Lower lobe of right lung (tissue), 2 donors: ENCODE data around the gene IKZF2. TPM values are rescaled to one million over a fixed set of nuclear protein-coding genes. Genes with fewer than 3 reads are reported as not detected.

Source experiments
- ATAC-seq, 2 donors: fragments of 200-7000 bp; cut with Tn5 transposase; one replicate each; pipeline ENCODE4 v1.9.1; 2020 to 2022; ENCODE audit warnings: mild to moderate bottlenecking in 2 of 2, moderate library complexity in 2 of 2
- DNase-seq: peaks from one replicate; pipeline ENCODE4 v3.0.0-alpha.2; 2020
- H3K27ac ChIP-seq: fragments of 200-600 bp; one replicate; pipeline ENCODE4 v1.8.0; 2022
- H3K27me3 ChIP-seq: fragments of 200-600 bp; one replicate; pipeline ENCODE4 v1.8.0; 2022; ENCODE audit warnings: low read depth
- H3K36me3 ChIP-seq: fragments of 200-600 bp; one replicate; pipeline ENCODE4 v1.8.0; 2022; ENCODE audit warnings: mild to moderate bottlenecking
- H3K4me1 ChIP-seq: fragments of 200-600 bp; one replicate; pipeline ENCODE4 v1.8.0; 2022
- H3K4me3 ChIP-seq: fragments of 200-600 bp; one replicate; pipeline ENCODE4 v1.8.0; 2022; ENCODE audit warnings: mild to moderate bottlenecking
- H3K9me3 ChIP-seq: fragments of 200-600 bp; one replicate; pipeline ENCODE4 v1.8.0; 2022
- CTCF ChIP-seq: fragments of 200-600 bp; IDR thresholded peaks from one replicate; pipeline ENCODE4 v1.8.0; 2022; ENCODE audit warnings: antibody characterized with exemption, mild to moderate bottlenecking
- intact Hi-C: fragments of 100-400 bp; cut with DNase I; formaldehyde crosslinking; loops from one replicate; pipeline ENCODE4 v1.11.0; 2022
- total RNA-seq: library from RNA; stranded (reverse); fragmentation: NEBNext Ultra II Directional; extraction: Animal tissue kit (Norgen Biotek cat#: 25700); gene quantifications from one replicate; pipeline ENCODE4 v1.2.1, GENCODE V29; 2021
- donor health status: DM: no; HTN: yes; CAD: no; lungs with severe emphysema.

Gene IKZF2
- total RNA-seq, 1 donor from 2014 or later: 16.5 TPM

DNA sequence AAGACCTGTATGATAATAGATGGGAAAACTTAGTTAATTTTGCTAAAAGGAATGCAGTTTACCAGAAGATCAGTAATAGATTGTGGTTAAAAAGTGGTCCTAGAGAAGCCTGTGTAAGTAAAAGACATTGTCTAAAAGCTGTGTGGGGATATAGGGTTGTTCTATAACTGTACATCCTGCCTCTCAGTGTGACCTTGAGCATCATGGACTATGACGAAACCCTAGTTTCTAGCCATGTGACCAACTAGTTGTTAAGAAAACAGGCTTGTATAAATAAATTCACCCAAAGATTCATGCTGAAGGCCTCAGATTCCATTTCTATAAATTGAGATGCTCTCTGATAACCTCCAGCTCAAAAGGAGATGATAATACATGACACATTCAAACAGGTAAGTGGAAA lies 160.7 kb downstream of the IKZF2 start:
- H3K4me3 ChIP-seq: no peak overlapping the region
- TF ChIP-seq CTCF: no peak
- no peaks in the 10 kb centered on the region for H3K27me3 ChIP-seq
- no peaks in the 10 kb centered on the region for H3K4me1 ChIP-seq
- no peaks in the 10 kb centered on the region for H3K36me3 ChIP-seq
- no peak for ATAC-seq
- no peak overlapping the region for H3K27ac ChIP-seq
- H3K9me3 ChIP-seq: no peaks in the 10 kb centered on the region
- no peak for DNase-seq
- intact Hi-C loops: no loop called here

GRCh38 chr2:212987492-212987891 lies 163.9 kb downstream of the IKZF2 start:
- intact Hi-C loops: no loop called here
- H3K36me3 ChIP-seq: no peaks in the 10 kb centered on the region
- DNase-seq (no peak), ATAC-seq (no peak)
- no peaks in the 10 kb centered on the region for H3K9me3 ChIP-seq
- H3K27ac ChIP-seq: no peak overlapping the region
- no peaks in the 10 kb centered on the region for H3K27me3 ChIP-seq
- no peak for TF ChIP-seq CTCF
- no peak overlapping the region for H3K4me3 ChIP-seq
- H3K4me1 ChIP-seq: no peaks in the 10 kb centered on the region

DNA sequence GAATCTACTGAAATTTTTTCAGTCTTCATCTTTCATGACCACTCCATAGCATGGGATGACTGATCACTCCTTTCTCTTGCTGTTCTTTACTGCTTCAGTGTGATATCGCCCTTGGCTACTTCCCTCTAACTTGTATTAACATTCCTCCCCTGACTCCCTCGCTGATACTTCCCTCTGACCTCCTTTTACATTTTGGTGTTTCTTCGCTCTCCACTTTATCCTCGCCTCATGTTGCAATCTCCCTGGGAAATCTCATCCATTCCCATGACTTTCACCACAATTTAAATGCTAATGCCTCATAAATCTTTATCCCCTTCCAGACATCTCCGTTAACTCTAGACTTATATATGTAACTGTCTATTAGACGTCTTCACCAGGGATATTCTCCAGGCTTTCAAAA lies 167.3 kb downstream of the IKZF2 start:
- Histone ChIP-seq H3K27me3 (no peaks in the 10 kb centered on the region), H3K9me3 (no peaks in the 10 kb centered on the region), H3K27ac (no peak overlapping the region), H3K4me3 (no peak overlapping the region), H3K36me3 (no peaks in the 10 kb centered on the region), H3K4me1 (no peaks in the 10 kb centered on the region)
- DNase-seq (no peak), ATAC-seq (no peak)
- TF ChIP-seq CTCF: no peak
- intact Hi-C loops: no loop called here

DNA sequence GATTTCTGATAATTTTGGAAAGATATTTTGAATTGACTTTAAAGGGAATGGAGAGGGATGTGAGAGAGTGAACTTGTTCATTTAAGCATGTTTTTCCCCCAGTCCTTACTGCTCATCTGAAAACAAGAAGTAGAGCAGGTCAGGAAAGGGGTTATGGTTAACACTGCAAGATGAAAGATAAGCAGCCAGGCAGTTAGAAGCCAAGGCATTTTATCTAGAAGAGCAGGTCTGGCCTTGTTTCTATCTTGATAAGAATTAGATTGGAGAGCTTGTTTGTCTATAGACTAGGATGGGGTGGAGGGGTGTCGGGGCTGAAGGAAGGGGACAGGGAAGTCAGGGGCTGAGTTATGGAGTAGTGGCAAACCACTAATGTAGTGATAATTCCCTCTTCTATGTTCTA lies 171.6 kb downstream of the IKZF2 start:
- no peak for ATAC-seq

GRCh38 chr2:212979046-212979612 lies 172.3 kb downstream of the IKZF2 start:
- no peaks in the 10 kb centered on the region for H3K4me1 ChIP-seq
- no peaks in the 10 kb centered on the region for H3K9me3 ChIP-seq
- H3K4me3 ChIP-seq: no peak overlapping the region
- H3K36me3 ChIP-seq: no peaks in the 10 kb centered on the region
- intact Hi-C loops: no loop called here
- H3K27me3 ChIP-seq: no peaks in the 10 kb centered on the region
- H3K27ac ChIP-seq: no peak overlapping the region
- ATAC-seq: no peak
- no peak for TF ChIP-seq CTCF
- DNase-seq: no peak

More for the DNA sequence above, 171.6 kb downstream of the IKZF2 start:
- Histone ChIP-seq H3K27ac (no peak overlapping the region), H3K27me3 (no peaks in the 10 kb centered on the region), H3K4me3 (no peak overlapping the region), H3K9me3 (no peaks in the 10 kb centered on the region), H3K4me1 (no peaks in the 10 kb centered on the region), H3K36me3 (no peaks in the 10 kb centered on the region)
- intact Hi-C loops: no loop called here
- TF ChIP-seq CTCF: no peak
- DNase-seq: no peak

DNA sequence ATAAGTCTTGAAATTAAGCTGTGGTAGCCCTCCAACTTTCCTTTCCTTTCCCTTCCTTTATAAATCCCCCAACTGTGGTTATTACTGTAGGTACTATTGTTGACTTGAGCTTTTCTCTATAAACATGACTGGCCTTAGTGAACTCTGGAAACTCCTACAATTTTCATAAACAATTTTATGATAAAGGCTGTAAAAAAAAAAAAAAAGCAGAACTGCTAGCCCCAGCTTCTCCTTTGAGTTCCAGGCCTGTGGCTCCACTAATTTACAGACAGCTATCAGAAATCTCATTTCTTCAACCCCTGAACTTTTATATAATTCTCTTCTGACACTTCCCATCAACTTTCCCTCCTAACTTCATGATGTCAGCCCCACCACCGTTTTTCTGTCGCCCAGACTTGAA lies 174.3 kb downstream of the IKZF2 start:
- no peaks in the 10 kb centered on the region for H3K36me3 ChIP-seq
- no peaks in the 10 kb centered on the region for H3K9me3 ChIP-seq
- no peak overlapping the region for H3K4me3 ChIP-seq
- no peak overlapping the region for H3K27ac ChIP-seq
- H3K27me3 ChIP-seq: no peaks in the 10 kb centered on the region
- TF ChIP-seq CTCF: no peak
- intact Hi-C loops: no loop called here
- no peaks in the 10 kb centered on the region for H3K4me1 ChIP-seq
- no peak for ATAC-seq
- DNase-seq: no peak
